IPS DF 4.7 (cell line): ENCODE measurements around the gene TMC8.

Experiments used
- DNase-seq: peaks from one replicate; pipeline ENCODE4 v3.0.0-alpha.2; 2013; ENCODE audit warnings: low spot score; ENCODE audit errors: extremely low read depth

TMC8 gene

DNA sequence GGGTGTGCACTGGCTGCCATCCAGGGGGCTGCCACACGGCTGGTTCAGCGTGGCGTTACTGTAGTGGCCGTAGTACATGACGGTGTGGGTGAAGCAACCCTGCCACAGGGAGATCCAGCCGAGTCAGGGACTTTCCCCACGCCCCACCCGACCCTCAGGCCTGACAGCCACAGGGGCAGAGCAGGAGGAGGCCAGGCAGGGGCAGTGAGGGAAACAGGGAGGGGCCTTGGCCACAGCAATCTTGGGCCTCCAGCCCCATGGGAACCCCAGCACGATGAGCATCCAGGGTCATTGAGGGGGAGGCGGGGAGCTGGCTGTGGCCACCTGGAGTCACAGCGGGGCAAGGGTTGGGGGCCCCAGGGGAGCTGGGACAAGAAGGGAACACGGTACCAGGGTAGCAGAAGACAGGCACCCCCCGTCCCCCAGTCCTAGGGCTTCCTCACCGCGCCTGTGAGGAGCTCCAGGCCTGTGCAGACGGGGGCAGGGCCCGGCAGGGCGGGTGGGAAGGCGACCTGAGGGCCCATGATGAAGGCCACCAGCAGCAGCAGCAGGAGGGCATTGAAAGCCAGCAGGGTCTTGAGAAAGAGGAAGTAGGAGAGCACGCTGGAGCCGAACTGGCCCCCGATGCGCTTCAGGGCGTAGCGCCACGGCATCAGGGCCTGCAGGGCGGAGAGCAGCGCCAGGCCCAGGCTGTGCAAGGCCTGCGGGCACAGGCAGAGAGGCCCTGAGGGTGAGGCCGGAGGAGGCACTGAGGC, 6.3 kb upstream of the TMC8 start:
- DNase-seq = no peak

- no peak for DNase-seq
Measured at GRCh38 chr17:78124836-78125137, 5.8 kb upstream of the TMC8 start.

GRCh38 chr17:78125138-78125913, 5.2 kb upstream of the TMC8 start:
- no peak for DNase-seq

- DNase-seq = no peak
Measured at GRCh38 chr17:78125976-78126894, 4.3 kb upstream of the TMC8 start.

GRCh38 chr17:78126895-78127238, 3.7 kb upstream of the TMC8 start:
- DNase-seq = no peak

DNA sequence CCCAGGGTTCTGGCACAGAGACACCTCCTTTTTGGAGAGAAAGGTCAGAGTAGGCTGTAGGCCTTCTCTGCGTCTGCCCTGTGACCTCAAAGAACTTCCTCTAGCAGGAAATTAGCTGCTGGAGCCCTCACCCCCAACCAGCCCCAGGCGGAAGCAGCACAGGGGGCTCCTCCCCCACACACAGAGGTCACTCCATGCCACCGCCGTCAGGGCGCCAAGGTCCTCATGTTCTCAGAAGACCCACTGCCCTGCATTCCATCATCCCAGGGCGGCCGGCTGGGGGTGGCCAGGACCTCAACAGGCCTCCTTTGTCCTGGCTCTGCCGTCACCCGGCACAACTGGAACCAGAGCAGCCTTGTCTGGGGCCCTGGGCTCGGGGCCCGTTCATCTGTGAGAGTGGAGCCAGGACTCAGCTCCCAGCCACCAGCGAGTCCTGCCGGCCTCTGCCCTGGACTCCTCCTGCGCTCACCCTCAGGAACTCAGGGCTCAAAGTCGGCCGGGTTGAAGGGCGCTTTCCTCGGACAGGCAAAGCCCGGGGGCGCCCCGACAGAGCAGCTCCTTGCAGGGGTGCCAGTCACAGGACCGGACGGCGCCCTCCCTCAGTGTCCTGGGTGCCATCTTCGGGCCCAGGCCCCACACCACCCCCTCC, 3.2 kb upstream of the TMC8 start:
- no peak for DNase-seq

GRCh38 chr17:78127888-78128550, 2.6 kb upstream of the TMC8 start:
- DNase-seq = no peak

DNA sequence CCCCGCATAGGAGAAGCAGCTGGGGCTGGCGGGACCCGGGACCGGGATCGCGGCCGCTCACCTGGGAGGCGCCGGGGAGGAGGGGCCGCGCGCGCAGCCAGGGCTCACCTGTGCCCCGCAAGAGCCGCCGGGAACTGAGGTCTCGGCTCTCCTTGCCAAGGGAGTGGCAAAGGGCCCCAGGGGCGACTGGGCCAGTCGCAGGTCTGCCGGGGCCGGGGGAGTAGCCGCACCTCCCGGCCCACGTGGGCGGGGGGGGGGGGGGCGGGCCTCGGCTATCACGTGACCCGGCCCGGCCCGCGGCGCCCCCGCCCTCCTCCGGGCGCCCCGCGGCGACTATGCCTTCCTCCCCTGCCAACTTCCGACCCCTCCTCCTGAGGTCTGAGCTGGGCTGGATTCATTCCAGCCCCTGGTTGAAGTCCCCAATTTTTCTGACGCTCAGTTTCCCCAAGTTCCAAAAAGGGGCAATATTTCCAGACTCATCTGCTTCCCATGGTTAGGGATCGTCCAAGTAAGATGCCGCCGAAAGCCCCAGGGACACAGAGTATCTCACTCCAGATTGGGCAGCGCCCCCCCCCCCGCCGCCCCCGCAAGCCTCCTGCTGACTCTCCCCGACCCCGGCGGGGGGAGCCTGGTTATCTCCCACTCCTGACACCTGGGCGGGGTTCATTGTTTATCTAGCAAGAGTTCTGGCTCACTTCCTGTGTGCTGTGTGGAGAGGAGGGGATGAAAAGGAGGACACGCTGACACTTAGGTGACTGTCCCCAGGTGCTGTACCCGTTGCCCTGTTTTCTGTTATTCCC, 1.8 kb upstream of the TMC8 start, which contains the start of gene TMC6:
Gene TMC6 (minus strand): TSS at position 205 of the 800 bp plus-strand sequence. CDS start 1,923 bp downstream, outside the sequence.
- no peak for DNase-seq

DNA sequence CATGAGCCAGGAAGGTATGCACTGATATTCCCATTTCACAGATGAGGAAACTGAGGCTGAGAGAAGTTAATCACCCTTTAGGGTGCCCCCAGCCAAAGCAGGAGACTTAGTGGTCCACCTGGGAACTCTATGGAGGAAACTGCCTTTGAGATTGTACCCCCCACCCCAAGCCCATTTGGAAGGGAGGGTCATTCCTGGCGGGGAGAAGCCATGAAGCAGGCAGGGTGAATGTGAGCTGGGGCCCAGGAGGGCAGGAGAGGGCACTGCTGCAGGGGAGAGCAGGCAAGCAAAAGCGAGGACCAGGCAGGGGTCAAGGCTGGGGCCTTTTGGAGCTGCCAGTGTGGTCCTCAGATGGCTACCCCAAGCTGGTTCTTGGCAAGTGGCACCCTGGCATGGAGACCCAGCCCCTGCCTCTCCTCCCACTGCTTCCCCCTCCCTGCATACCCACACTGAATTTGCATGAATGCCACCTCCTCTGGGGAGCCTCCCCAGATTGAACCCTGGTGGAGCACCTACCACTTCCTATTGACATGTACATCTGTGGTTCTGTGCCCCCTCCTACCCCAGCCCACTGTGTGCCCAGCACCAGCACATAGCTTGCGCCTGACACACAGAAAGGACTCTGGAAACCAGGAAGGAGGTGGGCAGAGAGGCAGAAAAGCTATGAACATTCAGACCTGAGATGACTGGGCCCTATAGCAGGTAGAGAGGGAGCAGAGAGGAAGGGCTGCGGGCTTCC, 1.1 kb upstream of the TMC8 start:
- DNase-seq = no peak

- no peak for DNase-seq
Measured at GRCh38 chr17:78130090-78130436, 508 bp upstream of the TMC8 start.

- no peak for DNase-seq
Measured at GRCh38 chr17:78131172-78132083, 857 bp downstream of the TMC8 start.

- no peak for DNase-seq
Measured at GRCh38 chr17:78132084-78132676, 1.6 kb downstream of the TMC8 start.

DNA sequence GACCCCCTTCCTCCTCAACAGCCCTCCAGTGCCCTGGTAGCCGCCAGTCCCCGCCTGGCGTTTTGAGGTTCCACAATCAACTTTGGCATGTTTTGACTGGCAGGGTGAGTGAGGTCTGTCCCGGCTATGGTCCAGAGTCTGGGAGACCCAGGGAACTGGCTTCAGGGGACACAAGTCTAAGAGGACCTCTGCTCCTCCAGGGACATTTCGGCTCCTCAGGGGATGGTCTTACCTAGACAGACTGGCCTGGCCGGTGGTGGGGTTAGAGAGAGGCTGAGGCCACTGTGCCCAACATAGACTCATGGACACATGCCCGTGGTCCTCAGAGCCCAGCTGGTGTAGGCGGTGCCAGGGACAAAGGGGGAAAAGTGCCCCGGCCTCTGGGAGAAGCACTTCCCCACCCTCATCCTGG, 2.2 kb downstream of the TMC8 start:
- no peak for DNase-seq

DNA sequence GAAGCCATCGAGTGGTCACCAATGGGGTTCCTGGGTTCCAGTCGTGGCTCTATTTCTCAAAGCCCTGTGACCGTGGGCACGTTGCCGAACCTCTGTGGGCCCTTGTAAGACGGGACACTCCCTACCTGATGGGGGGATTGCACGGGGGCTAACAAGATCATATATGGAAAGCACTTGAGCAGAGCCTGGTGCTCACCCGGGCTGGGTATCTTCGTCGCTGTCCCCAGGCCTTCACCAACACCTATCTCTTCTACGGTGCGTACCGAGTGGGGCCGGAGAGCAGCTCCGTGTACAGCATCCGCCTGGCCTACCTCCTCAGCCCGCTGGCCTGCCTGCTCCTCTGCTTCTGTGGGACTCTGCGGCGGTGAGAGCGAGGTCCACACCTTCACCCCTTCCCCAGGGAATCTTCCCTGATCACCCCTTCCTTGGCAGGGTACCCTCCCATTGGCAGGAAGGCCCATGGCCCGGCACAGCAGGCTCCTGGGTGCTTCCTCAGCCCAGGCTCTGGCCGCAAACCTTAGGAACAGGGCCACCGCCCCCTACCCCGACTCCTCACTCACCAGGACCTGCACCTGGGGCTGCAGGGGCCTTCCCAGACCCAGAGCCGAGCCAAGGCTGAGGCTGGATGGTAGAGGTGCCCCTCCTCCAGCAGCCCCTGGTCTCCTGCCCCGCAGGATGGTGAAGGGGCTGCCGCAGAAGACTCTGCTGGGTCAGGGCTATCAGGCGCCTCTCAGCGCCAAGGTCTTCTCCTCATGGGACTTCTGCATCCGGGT, 2.8 kb downstream of the TMC8 start:
- no peak for DNase-seq

- no peak for DNase-seq
Measured at GRCh38 chr17:78133971-78134898, 3.7 kb downstream of the TMC8 start.

- DNase-seq = no peak
Measured at GRCh38 chr17:78134899-78135385, 4.4 kb downstream of the TMC8 start.
